H9 (cell line): ENCODE measurements around the gene MDFI. TPM values are rescaled to one million over a fixed set of nuclear protein-coding genes. Genes with fewer than 3 reads are reported as not detected.

ENCODE experiments used
- DNase-seq: peaks from one replicate; pipeline ENCODE4 v3.0.0-alpha.2; 2017
- H2AFZ ChIP-seq: one replicate; pipeline ENCODE4 v1.6.1; 2013; ENCODE audit warnings: mild to moderate bottlenecking, low read length, control low read depth, moderate library complexity
- H2AK5ac ChIP-seq: 2 replicates; pipeline ENCODE4 v1.6.1; 2013; ENCODE audit warnings: low read length, control low read depth, mixed read lengths; ENCODE audit not compliant: insufficient read length
- H2BK120ac ChIP-seq: one replicate; pipeline ENCODE4 v1.6.1; 2013; ENCODE audit warnings: low read depth, mild to moderate bottlenecking, low read length, control low read depth, inconsistent platforms; ENCODE audit not compliant: poor library complexity, severe bottlenecking
- H2BK12ac ChIP-seq: 2 replicates; pipeline ENCODE4 v1.6.1; 2013; ENCODE audit warnings: low read length, control low read depth, mixed read lengths, low read depth; ENCODE audit not compliant: insufficient read length
- H2BK15ac ChIP-seq: 2 replicates; pipeline ENCODE4 v1.6.1; 2013; ENCODE audit warnings: low read depth, low read length, control low read depth
- H2BK20ac ChIP-seq: one replicate; pipeline ENCODE4 v1.6.1; 2013; ENCODE audit warnings: low read depth, mild to moderate bottlenecking, low read length, control low read depth, inconsistent platforms; ENCODE audit not compliant: poor library complexity, severe bottlenecking
- H2BK5ac ChIP-seq: 2 replicates; pipeline ENCODE4 v1.6.1; 2013; ENCODE audit warnings: low read length, control low read depth, mixed read lengths; ENCODE audit not compliant: insufficient read length
- H3K14ac ChIP-seq: 2 replicates; pipeline ENCODE4 v1.6.1; 2013; ENCODE audit warnings: low read length, control low read depth; ENCODE audit not compliant: insufficient read depth
- H3K18ac ChIP-seq: 2 replicates; pipeline ENCODE4 v1.6.1; 2013; ENCODE audit warnings: low read depth, mild to moderate bottlenecking, mixed read lengths, low read length, control low read depth; ENCODE audit not compliant: insufficient read length
- H3K23ac ChIP-seq: 2 replicates; pipeline ENCODE4 v1.6.1; 2013; ENCODE audit warnings: low read length, control low read depth, mixed read lengths, low read depth; ENCODE audit not compliant: insufficient read length
- H3K23me2 ChIP-seq: 2 replicates; pipeline ENCODE4 v1.6.1; 2013; ENCODE audit warnings: low read depth, mild to moderate bottlenecking, mixed read lengths, low read length, control low read depth; ENCODE audit not compliant: insufficient read length, poor library complexity, severe bottlenecking
- H3K27ac ChIP-seq: 2 replicates; pipeline ENCODE4 v1.5.1; 2013; ENCODE audit warnings: low read length, control low read depth, mixed read lengths, low read depth; ENCODE audit not compliant: insufficient read length
- H3K27me3 ChIP-seq: 2 replicates; pipeline ENCODE4 v1.6.1; 2013; ENCODE audit warnings: low read length, control low read depth, inconsistent platforms; ENCODE audit not compliant: insufficient read depth
- H3K4ac ChIP-seq: 2 replicates; pipeline ENCODE4 v1.6.1; 2013; ENCODE audit warnings: low read depth, mild to moderate bottlenecking, control low read depth, inconsistent platforms, low read length, moderate library complexity
- H3K4me1 ChIP-seq: 2 replicates; pipeline ENCODE4 v1.6.1; 2013; ENCODE audit warnings: low read length, control low read depth, inconsistent platforms; ENCODE audit not compliant: insufficient read depth
- H3K4me2 ChIP-seq: 2 replicates; pipeline ENCODE4 v1.6.1; 2013; ENCODE audit warnings: low read length, control low read depth, mixed read lengths; ENCODE audit not compliant: insufficient read length, insufficient read depth
- H3K56ac ChIP-seq: 2 replicates; pipeline ENCODE4 v1.6.1; 2013; ENCODE audit warnings: low read depth, mild to moderate bottlenecking, mixed read lengths, low read length, control low read depth; ENCODE audit not compliant: insufficient read length
- H3K79me1 ChIP-seq: 2 replicates; pipeline ENCODE4 v1.6.1; 2013; ENCODE audit warnings: low read depth, mild to moderate bottlenecking, moderate library complexity, low read length, control low read depth, inconsistent platforms; ENCODE audit not compliant: insufficient read depth, poor library complexity, severe bottlenecking
- H3K79me2 ChIP-seq: 2 replicates; pipeline ENCODE4 v1.6.1; 2013; ENCODE audit warnings: low read length, control low read depth, inconsistent platforms; ENCODE audit not compliant: insufficient read depth
- H3K9ac ChIP-seq: 2 replicates; pipeline ENCODE4 v1.6.1; 2013; ENCODE audit warnings: low read length, control low read depth, mixed read lengths; ENCODE audit not compliant: insufficient read length; ENCODE audit errors: extremely low read depth
- H3K9me3 ChIP-seq: one replicate; pipeline ENCODE4 v1.6.1; 2013; ENCODE audit warnings: low read depth, low read length, inconsistent platforms; ENCODE audit not compliant: control insufficient read depth
- H3T11ph ChIP-seq: one replicate; pipeline ENCODE4 v1.6.1; 2013; ENCODE audit warnings: mild to moderate bottlenecking, low read length, control low read depth, inconsistent platforms
- H4K20me1 ChIP-seq: one replicate; pipeline ENCODE4 v1.6.1; 2013; ENCODE audit not compliant: control insufficient read depth, insufficient read length, insufficient read depth
- H4K5ac ChIP-seq: 2 replicates; pipeline ENCODE4 v1.6.1; 2013; ENCODE audit warnings: low read depth, mild to moderate bottlenecking, mixed read lengths, low read length, control low read depth; ENCODE audit not compliant: insufficient read length
- H4K8ac ChIP-seq: replicated peaks from 2 replicates; pipeline ENCODE4 v1.6.1; 2013; ENCODE audit warnings: low read length, control low read depth, mixed read lengths, low read depth; ENCODE audit not compliant: insufficient read length
- H4K91ac ChIP-seq: 2 replicates; pipeline ENCODE4 v1.6.1; 2013; ENCODE audit warnings: low read depth, mild to moderate bottlenecking, moderate library complexity, mixed read lengths, low read length, control low read depth; ENCODE audit not compliant: insufficient read length
- H3K27ac Mint-ChIP-seq, 3 experiments: 2 replicates in 2 of 3; 3 replicates in 1 of 3; pipeline ENCODE4 v1.8.0; 2020 to 2021; ENCODE audit warnings: mixed read lengths in 3 of 3, mild to moderate bottlenecking in 1 of 3, moderate library complexity in 1 of 3
- H3K27me3 Mint-ChIP-seq: 2 replicates; pipeline ENCODE4 v1.8.0; 2021; ENCODE audit warnings: low read depth, mild to moderate bottlenecking, moderate library complexity, mixed read lengths
- H3K36me3 Mint-ChIP-seq, 3 experiments: 2 replicates in 2 of 3; 3 replicates in 1 of 3; pipeline ENCODE4 v1.8.0; 2020 to 2021; ENCODE audit warnings: low read depth in 3 of 3, mixed read lengths in 3 of 3; ENCODE audit not compliant: insufficient read depth in 1 of 3
- H3K4me1 Mint-ChIP-seq, 2 experiments: 2 replicates each; pipeline ENCODE4 v1.8.0; 2020; ENCODE audit warnings: mixed read lengths in 2 of 2
- H3K4me3 Mint-ChIP-seq, 2 experiments: 2 replicates in 1 of 2; 3 replicates in 1 of 2; pipeline ENCODE4 v1.8.0; 2020 to 2021; ENCODE audit warnings: mild to moderate bottlenecking in 2 of 2, mixed read lengths in 2 of 2, moderate library complexity in 1 of 2
- H3K9me3 Mint-ChIP-seq, 2 experiments: 2 replicates in 1 of 2; 3 replicates in 1 of 2; pipeline ENCODE4 v1.8.0; 2020; ENCODE audit warnings: mild to moderate bottlenecking in 2 of 2, mixed read lengths in 2 of 2, moderate library complexity in 1 of 2
- WGBS: extraction: QIAGEN DNeasy Blood & Tissue Kit; methylation state at CpG from one replicate; pipeline ENCODE4 v1.1.7; 2013; ENCODE audit warnings: missing lambda C conversion rate, low lambda C conversion rate, mixed read lengths; ENCODE audit not compliant: insufficient read length; ENCODE audit errors: extremely low coverage; 5-methylcytosine and 5-hydroxymethylcytosine counted together
- total RNA-seq: library from RNA; stranded (reverse); gene quantifications from 2 replicates; pipeline ENCODE4 v1.2.1, GENCODE V29; 2021
- TF ChIP-seq, protein P1 (sequence below): fragments of 200-600 bp; sonication (generic); conservative IDR thresholded peaks from 3 replicates; pipeline ENCODE4 v1.8.0; 2021; ENCODE audit warnings: antibody characterized with exemption, mild to moderate bottlenecking

The MDFI gene
- total RNA-seq, 1 experiment from 2014 or later = 45.0 TPM

- DNase-seq = no peak
- no peaks in the 10 kb centered on the region for H3K27me3 ChIP-seq
- H3K4me1 ChIP-seq = no peaks in the 10 kb centered on the region
- no peak overlapping the region for H4K5ac ChIP-seq
- Mint-ChIP-seq H3K4me3 (no peak overlapping the region), H3K27ac (peak overlapping the region in 1 of 3 experiments; percentile 33; a peak in 1 of 7 replicates), H3K9me3 (peaks cover 5 to 6% of the 10 kb centered on the region in 2 experiments; a peak in 4 of 5 replicates), H3K36me3 (no peaks in the 10 kb centered on the region), H3K27me3 (peaks cover 42% of the 10 kb centered on the region), H3K4me1 (peaks cover 11 to 13% of the 10 kb centered on the region in 2 experiments)
- WGBS = no CpG with 5 or more reads among the region's 5 CpGs
- no peak overlapping the region for H3K4ac ChIP-seq
- H3K9ac ChIP-seq = no peak overlapping the region
- H2BK5ac ChIP-seq = no peak overlapping the region
- no peaks in the 10 kb centered on the region for H3K79me2 ChIP-seq
- H3T11ph ChIP-seq = no peak overlapping the region
- no peaks in the 10 kb centered on the region for H4K20me1 ChIP-seq
- no peaks in the 10 kb centered on the region for H3K9me3 ChIP-seq
- H3K56ac ChIP-seq = no peak overlapping the region
- no peaks in the 10 kb centered on the region for H3K79me1 ChIP-seq
- no peak overlapping the region for H3K27ac ChIP-seq
- TF ChIP-seq, protein P1, sequence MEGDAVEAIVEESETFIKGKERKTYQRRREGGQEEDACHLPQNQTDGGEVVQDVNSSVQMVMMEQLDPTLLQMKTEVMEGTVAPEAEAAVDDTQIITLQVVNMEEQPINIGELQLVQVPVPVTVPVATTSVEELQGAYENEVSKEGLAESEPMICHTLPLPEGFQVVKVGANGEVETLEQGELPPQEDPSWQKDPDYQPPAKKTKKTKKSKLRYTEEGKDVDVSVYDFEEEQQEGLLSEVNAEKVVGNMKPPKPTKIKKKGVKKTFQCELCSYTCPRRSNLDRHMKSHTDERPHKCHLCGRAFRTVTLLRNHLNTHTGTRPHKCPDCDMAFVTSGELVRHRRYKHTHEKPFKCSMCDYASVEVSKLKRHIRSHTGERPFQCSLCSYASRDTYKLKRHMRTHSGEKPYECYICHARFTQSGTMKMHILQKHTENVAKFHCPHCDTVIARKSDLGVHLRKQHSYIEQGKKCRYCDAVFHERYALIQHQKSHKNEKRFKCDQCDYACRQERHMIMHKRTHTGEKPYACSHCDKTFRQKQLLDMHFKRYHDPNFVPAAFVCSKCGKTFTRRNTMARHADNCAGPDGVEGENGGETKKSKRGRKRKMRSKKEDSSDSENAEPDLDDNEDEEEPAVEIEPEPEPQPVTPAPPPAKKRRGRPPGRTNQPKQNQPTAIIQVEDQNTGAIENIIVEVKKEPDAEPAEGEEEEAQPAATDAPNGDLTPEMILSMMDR = no peak
- no peaks in the 10 kb centered on the region for H3K23me2 ChIP-seq
- no peak overlapping the region for H2BK120ac ChIP-seq
- H2BK12ac ChIP-seq = no peak overlapping the region
- H4K91ac ChIP-seq = no peak overlapping the region
- H3K4me2 ChIP-seq = no peak overlapping the region
- no peak overlapping the region for H4K8ac ChIP-seq
- H3K18ac ChIP-seq = no peak overlapping the region
- no peak overlapping the region for H2BK20ac ChIP-seq
- H3K14ac ChIP-seq = no peak overlapping the region
- H2AFZ ChIP-seq = no peak overlapping the region
- no peak overlapping the region for H3K23ac ChIP-seq
- no peak overlapping the region for H2BK15ac ChIP-seq
- no peak overlapping the region for H2AK5ac ChIP-seq
These were observed 26.0 kb downstream of the MDFI start for GRCh38 chr6:41664271-41664670.
